HCT116 (cell line): ENCODE results near the gene PLP2. TPM values are rescaled to one million over a fixed set of nuclear protein-coding genes. Genes with fewer than 3 reads are reported as not detected.
A peak's percentile ranks its signal among the peaks of the same experiment; 100 is the strongest.

ENCODE experiments used
- ATAC-seq: fragments of 200-7000 bp; cut with Tn5 transposase; 2 replicates; pipeline ENCODE4 v1.9.1; 2020; ENCODE audit warnings: mild to moderate bottlenecking, moderate library complexity
- BruUV-seq: library from RNA; stranded (reverse); fragments of 400-500 nt; replicated peaks from 2 replicates; lab custom pipeline; 2021; lab: Mats Ljungman, UMichigan
- CTCF ChIA-PET: fragments of 300-600 bp; sonication (Branson Sonifier 250); formaldehyde crosslinking; loops from one replicate; lab custom pipeline; 2021; ENCODE audit warnings: antibody characterized with exemption; lab: Charles Lee
- POLR2A ChIA-PET: fragments of 300-600, 350-600 bp; sonication (Branson Sonifier 250); formaldehyde crosslinking; loops from one replicate; lab custom pipeline; 2021; ENCODE audit warnings: antibody characterized with exemption; lab: Charles Lee
- RAD21 ChIA-PET, 2 experiments: fragments of 300-600 bp; sonication (Branson Sonifier 250); formaldehyde crosslinking; loops; one replicate each; lab custom pipeline; 2023; ENCODE audit warnings: low total read pairs in 2 of 2; ENCODE audit not compliant: uncharacterized antibody in 2 of 2, unreplicated experiment in 2 of 2, low non-redundant PET in 1 of 2; lab: Charles Lee
- DNase-seq: peaks from one replicate; pipeline ENCODE4 v3.0.0-alpha.2; 2010; ENCODE audit warnings: low read depth, low spot score
- H2AFZ ChIP-seq: fragments of 200-600 bp; shearing (Covaris generic), sonication (generic); 2 replicates; pipeline ENCODE4 v1.6.1; 2017; ENCODE audit warnings: low read depth, mixed run types, mixed read lengths, antibody characterized with exemption, low read length; ENCODE audit not compliant: poor library complexity, severe bottlenecking
- H3K27ac ChIP-seq: 2 replicates; pipeline ENCODE4 v1.5.1; 2012; ENCODE audit warnings: low read depth, low read length
- H3K27me3 ChIP-seq: fragments of 200-600 bp; sonication (generic); 2 replicates; pipeline ENCODE4 v1.6.1; 2016; ENCODE audit warnings: mixed run types, low read length, mixed read lengths; ENCODE audit not compliant: insufficient read depth
- H3K36me3 ChIP-seq, 2 experiments: fragments of 200-500 bp in 1 of 2; fragments of 200-600 bp in 1 of 2; sonication (Bioruptor generic) in 1 of 2; sonication (generic) in 1 of 2; 2 replicates each; pipeline versions ENCODE4 v1.5.1 to v1.6.1; 2014 to 2016; ENCODE audit warnings: low read length in 2 of 2, inconsistent platforms in 1 of 2, mixed read lengths in 1 of 2, mixed run types in 1 of 2; ENCODE audit not compliant: insufficient read depth in 2 of 2, control insufficient read depth in 1 of 2
- H3K4me1 ChIP-seq, 2 experiments: fragments of 200-600 bp in 1 of 2; sonication (generic) in 1 of 2; 2 replicates each; pipeline versions ENCODE4 v1.5.1 to v1.6.1; 2012 to 2017; ENCODE audit warnings: low read length in 2 of 2, inconsistent platforms in 1 of 2, mild to moderate bottlenecking in 1 of 2, mixed read lengths in 1 of 2, mixed run types in 1 of 2, moderate library complexity in 1 of 2; ENCODE audit not compliant: insufficient read depth in 2 of 2, control insufficient read depth in 1 of 2
- H3K4me2 ChIP-seq: fragments of 200-600 bp; sonication (generic); 2 replicates; pipeline ENCODE4 v1.6.1; 2017; ENCODE audit warnings: mixed run types, low read length, mixed read lengths
- H3K4me3 ChIP-seq, 2 experiments: fragments of 200-600 bp in 1 of 2; sonication (generic) in 1 of 2; replicated peaks in 1 of 2; 2 replicates each; pipeline ENCODE4 v1.5.1; 2011 to 2016; ENCODE audit warnings: low read length in 2 of 2, control low read depth in 1 of 2, low read depth in 1 of 2, mild to moderate bottlenecking in 1 of 2, mixed read lengths in 1 of 2, mixed run types in 1 of 2
- H3K79me2 ChIP-seq: fragments of 200-600 bp; sonication (generic); 2 replicates; pipeline ENCODE4 v1.6.1; 2017; ENCODE audit warnings: mild to moderate bottlenecking, mixed run types, low read length, moderate library complexity, mixed read lengths; ENCODE audit not compliant: insufficient read depth
- H3K9ac ChIP-seq: fragments of 200-600 bp; sonication (generic); 2 replicates; pipeline ENCODE4 v1.6.1; 2016; ENCODE audit warnings: low read length, mixed read lengths
- H3K9me2 ChIP-seq: fragments of 200-600 bp; sonication (generic), shearing (Covaris generic); 2 replicates; pipeline ENCODE4 v1.6.1; 2017; ENCODE audit warnings: mixed run types, mild to moderate bottlenecking, moderate library complexity; ENCODE audit not compliant: insufficient read depth
- H3K9me3 ChIP-seq, 2 experiments: fragments of 200-500 bp in 1 of 2; fragments of 200-600 bp in 1 of 2; sonication (Bioruptor generic) in 1 of 2; sonication (generic) in 1 of 2; 2 replicates each; pipeline ENCODE4 v1.6.1; 2014 to 2017; ENCODE audit warnings: low read length in 2 of 2, mixed read lengths in 2 of 2, inconsistent platforms in 1 of 2, low read depth in 1 of 2, mild to moderate bottlenecking in 1 of 2, mixed run types in 1 of 2, moderate library complexity in 1 of 2; ENCODE audit not compliant: control insufficient read depth in 1 of 2, insufficient read depth in 1 of 2
- H4K20me1 ChIP-seq: fragments of 200-600 bp; sonication (generic), shearing (Covaris generic); 2 replicates; pipeline ENCODE4 v1.6.1; 2017; ENCODE audit warnings: mixed run types, mild to moderate bottlenecking, moderate library complexity; ENCODE audit not compliant: insufficient read depth
- FOSL1 ChIP-seq: IDR thresholded peaks from 2 replicates; pipeline ENCODE4 v1.6.1; 2012; ENCODE audit warnings: low read depth
- MAX ChIP-seq: IDR thresholded peaks from 2 replicates; pipeline ENCODE4 v1.6.1; 2012
- POLR2AphosphoS5 ChIP-seq: IDR thresholded peaks from 2 replicates; pipeline ENCODE4 v1.6.1; 2011; ENCODE audit warnings: mild to moderate bottlenecking, low read depth, low read length, moderate library complexity
- RAD21 ChIP-seq: IDR thresholded peaks from 2 replicates; pipeline ENCODE4 v1.6.1; 2012; ENCODE audit warnings: low read depth, mild to moderate bottlenecking
- REST ChIP-seq: IDR thresholded peaks from 2 replicates; pipeline ENCODE4 v1.6.1; 2012; ENCODE audit warnings: low read depth
- TCF7L2 ChIP-seq: IDR thresholded peaks from 2 replicates; pipeline ENCODE4 v1.7.0; 2011; ENCODE audit warnings: borderline replicate concordance, inconsistent platforms; ENCODE audit not compliant: insufficient read depth, insufficient read length; ENCODE audit errors: extremely low read depth
- intact Hi-C: fragments of 100-400 bp; cut with micrococcal nuclease; formaldehyde crosslinking; loops from 2 replicates; pipeline ENCODE4 v1.10.0; 2022
- total RNA-seq: library from RNA; stranded (reverse); gene quantifications from one replicate; pipeline ENCODE4 v1.2.1, GENCODE V29; 2021; ENCODE audit not compliant: unreplicated experiment
- TF ChIP-seq, protein P1 (sequence below), 3 experiments: fragments of 200-600 bp in 1 of 3; sonication (generic) in 1 of 3; IDR thresholded peaks in 2 of 3; conservative IDR thresholded peaks in 1 of 3; 2 replicates each; pipeline ENCODE4 v1.5.1; 2012 to 2017; ENCODE audit warnings: low read depth in 2 of 3, low read length in 2 of 3, antibody characterized with exemption in 1 of 3, borderline replicate concordance in 1 of 3, control low read depth in 1 of 3, mild to moderate bottlenecking in 1 of 3, mixed read lengths in 1 of 3, mixed run types in 1 of 3, moderate library complexity in 1 of 3; ENCODE audit not compliant: insufficient read depth in 1 of 3

The PLP2 gene
- total RNA-seq, 1 experiment from 2014 or later: 207 TPM

- TF ChIP-seq MAX (no peak), REST (no peak), FOSL1 (no peak)
Observed at GRCh38 chrX:49164589-49165360, 6.9 kb upstream of the PLP2 start (continued).

DNA sequence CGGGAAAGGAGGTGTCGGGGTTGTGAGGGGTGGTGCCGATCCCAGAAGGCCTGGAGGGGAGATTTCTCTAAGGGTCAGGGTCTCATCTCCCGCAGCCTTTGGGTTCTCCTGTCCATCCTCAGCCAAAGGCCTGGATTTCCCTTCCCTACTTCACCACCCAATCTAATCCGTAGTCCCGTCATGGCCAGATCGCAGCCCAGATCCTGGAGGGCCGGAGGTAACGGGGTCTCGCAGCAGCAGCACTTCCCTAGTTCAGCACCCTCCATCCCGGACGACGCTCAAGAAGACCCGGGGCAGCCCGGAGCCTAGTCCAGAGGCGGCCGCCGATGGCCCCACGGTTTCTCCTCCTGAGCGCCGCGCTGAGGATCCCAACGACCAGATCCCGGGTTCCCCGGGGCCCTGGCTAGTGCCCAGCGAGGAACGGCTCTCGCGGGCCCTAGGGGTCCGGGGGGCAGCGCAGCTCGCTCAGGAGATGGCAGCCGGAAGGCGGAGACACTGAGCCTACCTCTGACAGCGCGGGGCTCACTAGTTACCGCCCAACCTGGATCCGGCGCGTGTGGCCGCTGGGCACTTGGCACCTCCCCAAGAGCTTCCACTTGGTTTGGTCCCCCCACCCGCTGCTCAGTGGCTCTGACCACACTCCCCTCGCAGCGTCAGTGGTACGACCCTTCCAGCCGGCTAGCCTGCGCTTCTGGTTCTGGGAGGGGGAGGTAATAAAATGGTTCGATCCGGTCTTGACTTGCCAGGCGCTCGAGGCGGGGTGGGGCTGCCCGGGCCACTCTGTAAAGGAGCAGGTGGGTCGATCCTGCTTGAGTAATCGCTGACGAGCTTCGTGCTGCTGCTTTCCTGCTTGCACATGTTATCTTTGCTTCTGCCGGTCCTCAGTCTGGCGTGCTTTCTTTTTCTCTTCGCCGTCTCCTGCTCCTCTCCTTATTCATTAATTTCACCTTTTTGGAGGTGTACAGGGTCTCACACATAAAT is 5.5 kb upstream of the PLP2 start:
- DNase-seq (peak; percentile 85), ATAC-seq (peak; percentile 59)
- BruUV-seq: TSS peak; percentile 62
- H3K27ac ChIP-seq: peak overlapping the region; percentile 95
- no peaks in the 10 kb centered on the region for H3K9me3 ChIP-seq
- no peaks in the 10 kb centered on the region for H3K36me3 ChIP-seq
- H3K9me2 ChIP-seq: no peaks in the 10 kb centered on the region
- CTCF ChIA-PET: interaction anchor here (0.9 to 2.6 kb wide), 6 partner anchors 10 to 26 kb away, joined by 3 to 20 read pairs (median 6); no protein-coding TSS in a partner anchor
- intact Hi-C loops: loop anchor here (5.0 to 10.0 kb wide), 2 partner anchors 44 to 121 kb away; partner anchors contain the start of genes GPKOW and TFE3
- no peak overlapping the region for H2AFZ ChIP-seq
- no peaks in the 10 kb centered on the region for H3K27me3 ChIP-seq
- H3K4me1 ChIP-seq: peaks cover 11 to 46% of the 10 kb centered on the region in 2 experiments
- H3K4me3 ChIP-seq: peak overlapping the region; percentile 47 to 60
- H3K9ac ChIP-seq: peak overlapping the region; percentile 71
- peak overlapping the region; percentile 89 for H3K4me2 ChIP-seq
- H3K79me2 ChIP-seq: no peaks in the 10 kb centered on the region
- no peak for TF ChIP-seq RAD21
- TF ChIP-seq POLR2AphosphoS5: peak; percentile 71
- TF ChIP-seq, protein P1, sequence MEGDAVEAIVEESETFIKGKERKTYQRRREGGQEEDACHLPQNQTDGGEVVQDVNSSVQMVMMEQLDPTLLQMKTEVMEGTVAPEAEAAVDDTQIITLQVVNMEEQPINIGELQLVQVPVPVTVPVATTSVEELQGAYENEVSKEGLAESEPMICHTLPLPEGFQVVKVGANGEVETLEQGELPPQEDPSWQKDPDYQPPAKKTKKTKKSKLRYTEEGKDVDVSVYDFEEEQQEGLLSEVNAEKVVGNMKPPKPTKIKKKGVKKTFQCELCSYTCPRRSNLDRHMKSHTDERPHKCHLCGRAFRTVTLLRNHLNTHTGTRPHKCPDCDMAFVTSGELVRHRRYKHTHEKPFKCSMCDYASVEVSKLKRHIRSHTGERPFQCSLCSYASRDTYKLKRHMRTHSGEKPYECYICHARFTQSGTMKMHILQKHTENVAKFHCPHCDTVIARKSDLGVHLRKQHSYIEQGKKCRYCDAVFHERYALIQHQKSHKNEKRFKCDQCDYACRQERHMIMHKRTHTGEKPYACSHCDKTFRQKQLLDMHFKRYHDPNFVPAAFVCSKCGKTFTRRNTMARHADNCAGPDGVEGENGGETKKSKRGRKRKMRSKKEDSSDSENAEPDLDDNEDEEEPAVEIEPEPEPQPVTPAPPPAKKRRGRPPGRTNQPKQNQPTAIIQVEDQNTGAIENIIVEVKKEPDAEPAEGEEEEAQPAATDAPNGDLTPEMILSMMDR (IDR thresholded peaks at IDR 0.05 in 2 of 3, conservative IDR thresholded peaks at IDR 0.05 in 1 of 3; ENCODE audit: borderline replicate concordance in 1 of 3, insufficient read depth in 1 of 3, low read depth in 2 of 3, low read length in 2 of 3): peak in 1 of 3 experiments; percentile 45; a peak in 2 of 6 replicates
- peak; percentile 59 for TF ChIP-seq TCF7L2
- POLR2A ChIA-PET: interaction anchor here (1.2 to 3.0 kb wide), 5 partner anchors 10 to 24 kb away, joined by 3 to 21 read pairs (median 9); no protein-coding TSS in a partner anchor
- RAD21 ChIA-PET: interaction anchor here in 1 of 2 experiments (1.0 kb wide), 1 partner anchor 482 kb away, joined by 4 read pairs; no protein-coding TSS in a partner anchor
- no peaks in the 10 kb centered on the region for H4K20me1 ChIP-seq
